Endothelial cell of umbilical vein (primary cell): ENCODE measurements around the gene AKR7A2. TPM values are rescaled to one million over a fixed set of nuclear protein-coding genes. Genes with fewer than 3 reads are reported as not detected.
"Not testable (repeated sequence)": the region's sequence is repeated elsewhere in the genome, so short reads cannot be mapped to it uniquely, and the experiment has no call there.

Experiments
- BruUV-seq: library from RNA; stranded (reverse); fragments of 400-500 nt; replicated peaks from 2 replicates; lab custom pipeline; 2021; lab: Mats Ljungman, UMichigan
- CTCF ChIA-PET: fragments of 300-600, 350-600 bp; sonication (Branson Sonifier 250); formaldehyde crosslinking; loops from one replicate; lab custom pipeline; 2021; ENCODE audit warnings: antibody characterized with exemption, inconsistent platforms; lab: Charles Lee
- POLR2A ChIA-PET: fragments of 300-600, 350-600 bp; sonication (Branson Sonifier 250); formaldehyde crosslinking; loops from one replicate; lab custom pipeline; 2021; ENCODE audit warnings: antibody characterized with exemption, inconsistent platforms; lab: Charles Lee
- DNase-seq: peaks from one replicate; pipeline ENCODE4 v3.0.0-alpha.2; 2011; ENCODE audit warnings: low read depth, low spot score
- FAIRE-seq: peaks from 2 replicates; lab custom pipeline; 2011; peaks lifted over from hg19 to GRCh38; lab: Jason Lieb, UNC
- H2AFZ ChIP-seq: 2 replicates; pipeline ENCODE4 v1.6.0; 2012; ENCODE audit warnings: low read depth, low read length, control low read depth, inconsistent platforms
- H3K27ac ChIP-seq: 2 replicates; pipeline ENCODE4 v1.5.1; 2011; ENCODE audit warnings: low read depth, mild to moderate bottlenecking, control low read depth, low read length, moderate library complexity; ENCODE audit not compliant: insufficient read depth
- H3K27me3 ChIP-seq, 2 experiments: 2 replicates each; pipeline versions ENCODE4 v1.6.0 to v1.6.1; 2011; ENCODE audit warnings: low read length in 2 of 2, mixed read lengths in 1 of 2; ENCODE audit not compliant: control insufficient read depth in 2 of 2, insufficient read depth in 2 of 2
- H3K36me3 ChIP-seq, 2 experiments: 2 replicates in 1 of 2; 3 replicates in 1 of 2; pipeline ENCODE4 v1.5.1; 2011; ENCODE audit warnings: low read length in 2 of 2, mild to moderate bottlenecking in 1 of 2, moderate library complexity in 1 of 2; ENCODE audit not compliant: control insufficient read depth in 2 of 2, insufficient read depth in 2 of 2; ENCODE audit errors: extremely low read depth in 1 of 2
- H3K4me1 ChIP-seq: 3 replicates; pipeline ENCODE4 v1.5.1; 2011; ENCODE audit warnings: mild to moderate bottlenecking, low read length; ENCODE audit not compliant: control insufficient read depth, insufficient read depth; ENCODE audit errors: extremely low read depth
- H3K4me2 ChIP-seq: 2 replicates; pipeline ENCODE4 v1.6.1; 2011; ENCODE audit warnings: low read length, control low read depth, mixed read lengths; ENCODE audit not compliant: insufficient read depth
- H3K4me3 ChIP-seq, 3 experiments: fragments of 200-600 bp in 1 of 3; sonication (generic), shearing (Covaris generic) in 1 of 3; replicated peaks in 1 of 3; 2 replicates each; pipeline ENCODE4 v1.5.1; 2011 to 2016; ENCODE audit warnings: control low read depth in 3 of 3, low read length in 3 of 3, mild to moderate bottlenecking in 2 of 3, inconsistent platforms in 1 of 3, low read depth in 1 of 3, moderate library complexity in 1 of 3; ENCODE audit not compliant: insufficient read depth in 1 of 3
- H3K79me2 ChIP-seq: 2 replicates; pipeline ENCODE4 v1.6.0; 2012; ENCODE audit warnings: low read length, inconsistent platforms; ENCODE audit not compliant: control insufficient read depth, insufficient read depth
- H3K9ac ChIP-seq: replicated peaks from 2 replicates; pipeline ENCODE3; 2011; ENCODE audit warnings: low read length, control low read depth; ENCODE audit not compliant: insufficient read depth; ENCODE audit errors: extremely low read depth
- H3K9me1 ChIP-seq: replicated peaks from 3 replicates; pipeline ENCODE4 v1.6.0; 2011; ENCODE audit warnings: mild to moderate bottlenecking, low read length; ENCODE audit not compliant: control insufficient read depth, insufficient read depth; ENCODE audit errors: extremely low read depth
- H3K9me3 ChIP-seq: replicated peaks from 2 replicates; pipeline ENCODE4 v1.5.1; 2012; ENCODE audit warnings: low read length, inconsistent platforms; ENCODE audit not compliant: control insufficient read depth, insufficient read depth
- H4K20me1 ChIP-seq: replicated peaks from 2 replicates; pipeline ENCODE3; 2011; ENCODE audit warnings: mild to moderate bottlenecking, low read length; ENCODE audit not compliant: control insufficient read depth, insufficient read depth; ENCODE audit errors: extremely low read depth
- FOS ChIP-seq: IDR thresholded peaks from 2 replicates; pipeline ENCODE4 v1.6.1; 2011; ENCODE audit warnings: mild to moderate bottlenecking, low read length, moderate library complexity, borderline replicate concordance; ENCODE audit not compliant: insufficient read depth
- MYC ChIP-seq: IDR thresholded peaks from one replicate; pipeline ENCODE4 v1.6.1; 2011; ENCODE audit warnings: mild to moderate bottlenecking, low read depth, low read length
- POLR2AphosphoS5 ChIP-seq: IDR thresholded peaks from 2 replicates; pipeline ENCODE4 v1.6.1; 2012; ENCODE audit warnings: low read depth, mild to moderate bottlenecking, control low read depth, low read length, moderate library complexity; ENCODE audit not compliant: insufficient read depth
- dilution Hi-C: fragments of 300-500 bp; cut with MboI; formaldehyde crosslinking; loops from one replicate; pipeline ENCODE4 v1.15.0; 2019; ENCODE audit warnings: low sequenced_read_pairs; ENCODE audit not compliant: extremely low pct_ligation_motif_present
- intact Hi-C: fragments of 100-400 bp; cut with micrococcal nuclease; formaldehyde crosslinking; loops from one replicate; pipeline ENCODE4 v1.10.0; 2022
- polyA plus RNA-seq, 4 experiments: library from polyadenylated mRNA; depleted of rRNA in 3 of 4; stranded (reverse) in 3 of 4; unstranded in 1 of 4; fragments of >200 nt; gene quantifications; 2 replicates each; pipeline versions ENCODE4 v1.2.1 to v1.2.3, GENCODE V29; 2011 to 2012; ENCODE audit warnings: missing spikeins in 1 of 4
- total RNA-seq: library from RNA; stranded (reverse); gene quantifications from 2 replicates; pipeline ENCODE4 v1.2.3, GENCODE V29; 2021
- TF ChIP-seq, protein P1 (sequence below): IDR thresholded peaks from 2 replicates; pipeline ENCODE4 v1.6.1; 2011; ENCODE audit not compliant: insufficient read depth, insufficient read length
- TF ChIP-seq, protein P2 (sequence below), 2 donors: IDR thresholded peaks; 1 replicate in 1 of 2; 2 replicates in 1 of 2; pipeline ENCODE4 v1.5.1; 2011; ENCODE audit warnings: low read length in 2 of 2, mild to moderate bottlenecking in 2 of 2, moderate library complexity in 2 of 2, control low read depth in 1 of 2, inconsistent platforms in 1 of 2, low read depth in 1 of 2; ENCODE audit not compliant: insufficient read depth in 1 of 2; ENCODE audit errors: extremely low read depth in 1 of 2

The AKR7A2 gene
- total and polyA plus RNA-seq, 2 donors (not counting 3 experiments of a cell fraction or from before 2014, with no cell fraction given), result 48.0 to 70.7 TPM

DNA sequence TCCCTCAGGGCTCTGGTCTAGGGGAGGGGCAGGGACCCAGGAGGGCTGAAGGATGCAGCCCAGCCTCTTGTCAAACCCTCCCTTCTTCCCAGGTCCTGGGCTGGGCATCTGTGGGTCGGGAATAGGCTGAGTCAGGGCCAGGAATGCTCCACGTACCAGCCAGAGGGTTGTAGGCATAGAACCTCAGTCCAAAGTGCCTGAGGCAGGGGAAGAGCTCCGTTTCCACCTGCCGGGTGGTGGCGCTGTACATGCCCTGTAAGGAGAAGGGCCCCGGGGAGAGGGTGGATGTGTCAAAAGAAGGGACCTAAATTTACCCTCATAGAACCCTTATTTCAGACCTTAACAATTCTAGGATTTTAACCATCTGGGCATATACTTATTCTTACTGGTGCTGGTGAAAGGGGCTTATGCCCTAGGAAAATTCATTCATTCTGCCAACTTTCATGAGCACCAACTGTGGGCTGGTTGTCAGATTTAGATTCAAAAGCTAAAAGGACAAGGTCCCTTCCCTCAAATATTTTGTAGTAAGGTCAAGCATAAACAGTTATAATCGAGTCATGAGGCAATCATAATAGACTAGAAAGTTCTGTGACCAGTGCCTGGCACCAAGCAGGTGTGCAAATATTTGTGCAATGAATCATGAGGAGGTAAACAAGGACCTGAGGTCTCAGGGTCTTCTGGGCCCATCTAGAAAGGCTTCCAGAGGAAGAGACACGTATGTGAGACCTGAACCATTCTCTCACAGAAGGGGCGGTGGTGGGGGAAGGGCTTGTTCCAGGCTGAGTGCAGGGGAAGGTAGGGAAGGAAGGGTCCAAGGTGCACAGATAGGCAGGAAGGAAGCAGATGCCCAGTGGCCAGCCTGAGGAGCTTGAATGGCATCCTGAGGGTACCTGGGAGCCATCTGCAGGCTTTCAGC lies 42.3 kb downstream of the AKR7A2 start:
- ChIA-PET CTCF (interaction anchor here (1.3 to 1.4 kb wide), 2 partner anchors 381 to 384 kb away, joined by 5 to 6 read pairs; no protein-coding TSS in a partner anchor), POLR2A (interaction anchor here (1.6 kb wide), 1 partner anchor 18 kb away, joined by 3 read pairs; the partner anchor contains the start of gene MRTO4)
- H3K4me2 ChIP-seq, H3K27me3 ChIP-seq, H3K9me3 ChIP-seq, H3K36me3 ChIP-seq, H3K9ac ChIP-seq, H3K9me1 ChIP-seq, H3K79me2 ChIP-seq, FAIRE-seq, H3K4me3 ChIP-seq, BruUV-seq, DNase-seq, dilution Hi-C loops, H4K20me1 ChIP-seq, H3K27ac ChIP-seq, H2AFZ ChIP-seq, H3K4me1 ChIP-seq: not testable (repeated sequence)
- intact Hi-C loops, result loop anchor here (2.0 to 5.0 kb wide), 2 partner anchors 71 to 383 kb away; no protein-coding TSS in a partner anchor

DNA sequence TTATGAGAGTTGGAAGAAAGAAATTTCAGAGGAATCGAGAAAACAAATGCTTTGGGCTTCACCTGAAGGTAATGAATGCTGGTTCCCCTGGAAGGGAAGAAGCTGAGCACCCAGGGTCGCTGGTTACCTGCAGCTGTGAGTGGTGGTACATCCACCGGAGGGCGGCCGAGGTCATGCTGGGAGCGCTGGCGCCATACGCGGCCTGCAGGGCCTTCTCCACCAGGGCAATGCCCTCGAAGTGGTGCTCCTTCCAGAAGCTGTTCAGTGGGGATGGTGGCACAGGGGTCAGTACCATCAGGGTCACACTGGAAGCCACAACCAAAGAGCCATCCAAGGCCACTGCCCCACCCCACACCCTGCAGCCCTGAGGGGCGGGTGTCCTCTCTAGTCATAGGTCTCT lies 43.5 kb downstream of the AKR7A2 start:
- ChIA-PET POLR2A (interaction anchor here (1.6 kb wide), 1 partner anchor 17 kb away, joined by 3 read pairs; the partner anchor contains the start of gene MRTO4), CTCF (no interaction called here)
- no peak overlapping the region for H2AFZ ChIP-seq
- H3K9me3 ChIP-seq, result no peaks in the 10 kb centered on the region
- DNase-seq (no peak), FAIRE-seq (no peak)
- BruUV-seq, result no TSS peak
- dilution Hi-C loops, result no loop called here
- H3K36me3 ChIP-seq, result no peaks in the 10 kb centered on the region
- H4K20me1 ChIP-seq, result no peaks in the 10 kb centered on the region
- H3K9ac ChIP-seq, result no peak overlapping the region
- H3K4me3 ChIP-seq, result no peak overlapping the region
- no peaks in the 10 kb centered on the region for H3K27me3 ChIP-seq
- H3K4me1 ChIP-seq, result no peaks in the 10 kb centered on the region
- H3K4me2 ChIP-seq, result no peak overlapping the region
- TF ChIP-seq, protein P1, sequence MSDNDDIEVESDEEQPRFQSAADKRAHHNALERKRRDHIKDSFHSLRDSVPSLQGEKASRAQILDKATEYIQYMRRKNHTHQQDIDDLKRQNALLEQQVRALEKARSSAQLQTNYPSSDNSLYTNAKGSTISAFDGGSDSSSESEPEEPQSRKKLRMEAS, result no peak
- no peak for TF ChIP-seq POLR2AphosphoS5
- no peak for TF ChIP-seq FOS
- no peak for TF ChIP-seq MYC
- TF ChIP-seq, protein P2, sequence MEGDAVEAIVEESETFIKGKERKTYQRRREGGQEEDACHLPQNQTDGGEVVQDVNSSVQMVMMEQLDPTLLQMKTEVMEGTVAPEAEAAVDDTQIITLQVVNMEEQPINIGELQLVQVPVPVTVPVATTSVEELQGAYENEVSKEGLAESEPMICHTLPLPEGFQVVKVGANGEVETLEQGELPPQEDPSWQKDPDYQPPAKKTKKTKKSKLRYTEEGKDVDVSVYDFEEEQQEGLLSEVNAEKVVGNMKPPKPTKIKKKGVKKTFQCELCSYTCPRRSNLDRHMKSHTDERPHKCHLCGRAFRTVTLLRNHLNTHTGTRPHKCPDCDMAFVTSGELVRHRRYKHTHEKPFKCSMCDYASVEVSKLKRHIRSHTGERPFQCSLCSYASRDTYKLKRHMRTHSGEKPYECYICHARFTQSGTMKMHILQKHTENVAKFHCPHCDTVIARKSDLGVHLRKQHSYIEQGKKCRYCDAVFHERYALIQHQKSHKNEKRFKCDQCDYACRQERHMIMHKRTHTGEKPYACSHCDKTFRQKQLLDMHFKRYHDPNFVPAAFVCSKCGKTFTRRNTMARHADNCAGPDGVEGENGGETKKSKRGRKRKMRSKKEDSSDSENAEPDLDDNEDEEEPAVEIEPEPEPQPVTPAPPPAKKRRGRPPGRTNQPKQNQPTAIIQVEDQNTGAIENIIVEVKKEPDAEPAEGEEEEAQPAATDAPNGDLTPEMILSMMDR (IDR thresholded peaks at IDR 0.05; ENCODE audit: extremely low read depth in 1 of 2, insufficient read depth in 1 of 2, low read depth in 1 of 2, low read length in 2 of 2), result no peak
- H3K79me2 ChIP-seq, result no peaks in the 10 kb centered on the region
- H3K9me1 ChIP-seq, result no peaks in the 10 kb centered on the region
- intact Hi-C loops, result loop anchor here (2.0 kb wide), 1 partner anchor 72 kb away; no protein-coding TSS in a partner anchor
- H3K27ac ChIP-seq, result no peak overlapping the region
